ENCODE results near the gene ZNF558. TPM values are rescaled to one million over a fixed set of nuclear protein-coding genes. Genes with fewer than 3 reads are reported as not detected.

The ZNF558 gene
- total and polyA plus RNA-seq, 2 of the 8 experiments (the other 6 are each of a cell fraction or from before 2014, with no cell fraction given), result 4.3 to 14.3 TPM

DNA sequence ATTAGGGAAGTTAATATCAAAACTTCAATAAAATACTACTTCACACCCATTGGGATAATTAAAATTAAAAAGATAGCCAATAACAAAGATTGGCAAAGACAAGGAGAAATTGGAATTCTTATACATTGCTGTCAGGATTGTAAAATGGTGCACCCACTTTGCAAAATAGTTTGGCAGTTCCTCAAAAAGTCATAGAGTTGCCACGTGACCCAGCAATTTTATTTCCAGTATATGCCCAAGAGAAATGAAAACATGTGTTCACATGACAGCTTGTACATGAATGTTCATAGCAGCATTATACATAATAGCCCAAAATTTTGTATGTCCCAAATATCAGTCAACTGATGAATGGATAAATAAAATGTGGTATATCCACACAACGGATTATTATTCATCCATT lies 3.3 kb upstream of the ZNF558 start:
- H3K27me3 ChIP-seq (replicated peaks in 1 of 4; ENCODE audit: control insufficient read depth in 3 of 4, extremely low read depth in 1 of 4, insufficient read depth in 3 of 4, low read length in 3 of 4), result no peaks in the 10 kb centered on the region
- no peak overlapping the region for H3K23ac ChIP-seq (ENCODE audit: insufficient read length)
- no peak overlapping the region for H3K4me3 ChIP-seq (ENCODE audit: extremely low read depth in 1 of 4, insufficient read depth in 2 of 4, low read depth in 3 of 4, low read length in 4 of 4)
- no peak for FAIRE-seq
- H3K4me1 ChIP-seq (replicated peaks in 1 of 4; ENCODE audit: control insufficient read depth in 3 of 4, insufficient read depth in 4 of 4, low read length in 3 of 4), result no peaks in the 10 kb centered on the region
- H3K18ac ChIP-seq (ENCODE audit: extremely low read depth, low read length), result no peak overlapping the region
- H2BK20ac ChIP-seq (ENCODE audit: low read length), result no peak overlapping the region
- H3K9me3 ChIP-seq (ENCODE audit: insufficient read depth in 2 of 2, low read depth in 1 of 2, low read length in 1 of 2), result peaks cover 23 to 28% of the 10 kb centered on the region in 2 experiments
- H3K79me1 ChIP-seq (ENCODE audit: low read depth, low read length), result no peaks in the 10 kb centered on the region
- no peak overlapping the region for H3K56ac ChIP-seq (replicated peaks; ENCODE audit: insufficient read length, low read depth, low read length)
- no peak overlapping the region for H2BK15ac ChIP-seq (ENCODE audit: low read length)
- TF ChIP-seq KDM4A (IDR thresholded peaks at IDR 0.05; ENCODE audit: low read depth, low read length, severe bottlenecking) (no peak), CBX5 (IDR thresholded peaks at IDR 0.05; ENCODE audit: low read depth, low read length) (no peak), CTBP2 (IDR thresholded peaks at IDR 0.05; ENCODE audit: borderline replicate concordance, insufficient read depth, insufficient read length, low read length) (no peak), EGR1 (IDR thresholded peaks at IDR 0.05; ENCODE audit: borderline replicate concordance, low read depth, low read length) (no peak), SAP30 (IDR thresholded peaks at IDR 0.05; ENCODE audit: insufficient read depth, insufficient replicate concordance, low read length) (no peak), MAFK (IDR thresholded peaks at IDR 0.05; ENCODE audit: low read depth, low read length) (no peak), SP1 (IDR thresholded peaks at IDR 0.05; ENCODE audit: low read depth, low read length) (no peak), POLR2AphosphoS5 (IDR thresholded peaks at IDR 0.05; ENCODE audit: low read depth, low read length) (no peak), ASH2L (IDR thresholded peaks at IDR 0.05; ENCODE audit: low read length) (no peak), BRCA1 (IDR thresholded peaks at IDR 0.05; ENCODE audit: low read depth, low read length) (no peak), POLR2A (IDR thresholded peaks at IDR 0.05; ENCODE audit: control extremely low read depth in 1 of 2, low read depth in 2 of 2, low read length in 2 of 2) (no peak), FOSL1 (IDR thresholded peaks at IDR 0.05; ENCODE audit: insufficient read depth, low read depth, low read length) (no peak), POU5F1 (IDR thresholded peaks at IDR 0.05; ENCODE audit: low read depth, low read length) (no peak)
- TF ChIP-seq, protein P1, sequence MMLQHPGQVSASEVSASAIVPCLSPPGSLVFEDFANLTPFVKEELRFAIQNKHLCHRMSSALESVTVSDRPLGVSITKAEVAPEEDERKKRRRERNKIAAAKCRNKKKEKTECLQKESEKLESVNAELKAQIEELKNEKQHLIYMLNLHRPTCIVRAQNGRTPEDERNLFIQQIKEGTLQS (IDR thresholded peaks at IDR 0.05; ENCODE audit: insufficient read depth, low read depth, low read length), result no peak
- no peaks in the 10 kb centered on the region for H4K20me1 ChIP-seq (replicated peaks in 1 of 2; ENCODE audit: control insufficient read depth in 1 of 2, insufficient read depth in 2 of 2, low read length in 2 of 2)
- H2BK5ac ChIP-seq (ENCODE audit: low read depth, low read length), result no peak overlapping the region
- no peak overlapping the region for H3K4ac ChIP-seq (replicated peaks; ENCODE audit: insufficient read length, low read depth, low read length)
- WGBS, 2 experiments (ENCODE audit: extremely low coverage in 1 of 2, insufficient coverage in 1 of 2, insufficient read length in 1 of 2, insufficient replicate concordance in 2 of 2, low coverage in 1 of 2, low lambda C conversion rate in 2 of 2, missing lambda C conversion rate in 1 of 2), result 65% methylated on average over 2 of the region's 2 CpGs; no CpG with 5 or more reads in 1 of the 2 experiments
- H2AFZ ChIP-seq (ENCODE audit: low read length), result no peak overlapping the region
- no peaks in the 10 kb centered on the region for H3K79me2 ChIP-seq (ENCODE audit: control insufficient read depth in 1 of 2, insufficient read depth in 2 of 2, low read length in 2 of 2)
- no peak overlapping the region for H2BK120ac ChIP-seq (replicated peaks; ENCODE audit: low read depth, low read length)
- no peak overlapping the region for H3K9ac ChIP-seq (replicated peaks in 1 of 4; ENCODE audit: extremely low read depth in 1 of 4, low read depth in 3 of 4, low read length in 3 of 4)
- no peaks in the 10 kb centered on the region; the same call in 1 of the 2 replicates for H3K23me2 ChIP-seq (ENCODE audit: low read depth, low read length)
- no peak overlapping the region for H4K5ac ChIP-seq (ENCODE audit: insufficient read length, low read depth, low read length)
- H3K14ac ChIP-seq (ENCODE audit: insufficient read length), result no peak overlapping the region
- no peak overlapping the region for H3K27ac ChIP-seq (ENCODE audit: low read depth, low read length)
- H4K8ac ChIP-seq (ENCODE audit: extremely low read depth, insufficient read depth, low read length), result no peak overlapping the region
- CTCF ChIA-PET (ENCODE audit: partially characterized antibody), result no interaction called here
- DNase-seq (ENCODE audit: low read depth in 1 of 2, low spot score in 2 of 2), result no peak
- no peak overlapping the region for H2BK12ac ChIP-seq (ENCODE audit: low read depth, low read length)
- H4K91ac ChIP-seq (replicated peaks; ENCODE audit: insufficient read length, low read length), result no peak overlapping the region
- H3K4me2 ChIP-seq (ENCODE audit: insufficient read depth in 1 of 2, low read depth in 2 of 2, low read length in 2 of 2), result no peak overlapping the region
- H2AK5ac ChIP-seq (ENCODE audit: low read depth, low read length), result no peak overlapping the region
- POLR2A ChIA-PET (ENCODE audit: partially characterized antibody), result no interaction called here
- no peaks in the 10 kb centered on the region for H3K36me3 ChIP-seq (ENCODE audit: control insufficient read depth in 2 of 4, insufficient read depth in 4 of 4, low read length in 3 of 4)
